NCI-H82 treated with DMSO at 0.1 percent for 48 hours (cell line): ENCODE measurements around the gene PCDHB16.
A peak's percentile ranks its signal among the peaks of the same experiment; 100 is the strongest.
"Not testable (repeated sequence)": the region's sequence is repeated elsewhere in the genome, so short reads cannot be mapped to it uniquely, and the experiment has no call there.

Experiments used
- DNase-seq: peaks from one replicate; lab custom pipeline; 2025; ENCODE audit not compliant: unreplicated experiment; lab: John Stamatoyannopoulos, UW

PCDHB16 gene

DNA sequence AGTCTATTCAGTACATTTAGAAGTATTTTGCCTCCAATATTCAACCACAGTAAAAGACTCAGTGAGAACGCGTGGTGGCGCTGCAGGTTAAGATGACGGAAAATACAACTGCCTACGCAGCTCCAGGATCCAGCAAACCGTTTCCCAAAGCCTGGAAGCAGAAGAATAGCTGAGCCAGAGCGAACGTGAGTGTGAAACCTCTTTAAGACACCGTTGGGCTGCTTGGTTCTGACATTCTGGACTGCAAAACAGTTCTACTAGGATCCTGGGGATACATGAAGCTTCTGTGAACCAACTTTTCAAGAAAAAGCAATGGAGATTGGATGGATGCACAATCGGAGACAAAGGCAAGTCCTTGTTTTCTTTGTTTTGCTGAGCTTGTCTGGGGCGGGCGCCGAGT lies at the start of gene PCDHB16:
PCDHB16 (plus strand) TSS at position 140 of the 400 bp plus-strand sequence; CDS start at position 313, 173 bp downstream.
- DNase-seq: peak; percentile 24

DNA sequence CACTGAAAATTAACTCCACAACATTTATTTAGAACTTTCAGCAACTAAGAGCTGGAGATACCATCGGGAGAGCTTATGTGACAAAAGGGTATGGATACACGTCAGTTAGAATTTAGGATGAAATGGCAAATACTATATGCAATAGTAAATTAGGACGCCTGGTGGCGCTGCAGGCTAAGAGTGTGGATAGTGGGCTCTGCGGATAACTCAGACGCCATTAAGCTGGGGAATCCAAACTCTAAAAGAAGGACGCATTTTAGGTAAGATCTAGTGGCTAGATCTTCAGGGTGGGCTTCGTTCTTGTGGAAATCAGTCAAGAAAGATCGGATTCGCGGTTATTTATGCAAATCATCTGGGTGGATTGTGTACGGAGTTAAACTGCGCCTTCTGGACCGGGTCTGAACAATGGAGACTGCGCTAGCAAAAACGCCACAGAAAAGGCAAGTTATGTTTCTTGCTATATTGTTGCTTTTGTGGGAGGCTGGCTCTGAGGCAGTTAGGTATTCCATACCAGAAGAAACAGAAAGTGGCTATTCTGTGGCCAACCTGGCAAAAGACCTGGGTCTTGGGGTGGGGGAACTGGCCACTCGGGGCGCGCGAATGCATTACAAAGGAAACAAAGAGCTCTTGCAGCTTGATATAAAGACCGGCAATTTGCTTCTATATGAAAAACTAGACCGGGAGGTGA lies 47.0 kb upstream of the PCDHB16 start, which contains the start of gene PCDHB5:
PCDHB5 (plus strand) TSS at position 177 of the 688 bp plus-strand sequence; CDS start at position 406, 229 bp downstream.
- no peak for DNase-seq

DNA sequence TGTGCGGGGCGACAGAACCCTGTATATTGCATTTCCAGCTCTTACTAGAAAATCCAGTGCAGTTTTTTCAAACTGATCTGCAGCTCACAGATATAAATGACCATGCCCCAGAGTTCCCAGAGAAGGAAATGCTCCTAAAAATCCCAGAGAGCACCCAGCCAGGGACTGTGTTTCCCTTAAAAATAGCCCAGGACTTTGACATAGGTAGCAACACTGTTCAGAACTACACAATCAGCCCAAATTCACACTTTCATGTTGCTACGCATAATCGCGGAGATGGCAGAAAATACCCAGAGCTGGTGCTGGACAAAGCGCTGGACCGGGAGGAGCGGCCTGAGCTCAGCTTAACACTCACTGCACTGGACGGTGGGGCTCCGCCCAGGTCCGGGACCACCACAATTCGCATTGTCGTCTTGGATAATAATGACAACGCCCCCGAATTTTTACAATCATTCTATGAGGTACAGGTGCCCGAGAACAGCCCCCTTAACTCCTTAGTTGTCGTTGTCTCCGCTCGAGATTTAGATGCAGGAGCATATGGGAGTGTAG lies 46.4 kb upstream of the PCDHB16 start:
- DNase-seq: no peak

DNA sequence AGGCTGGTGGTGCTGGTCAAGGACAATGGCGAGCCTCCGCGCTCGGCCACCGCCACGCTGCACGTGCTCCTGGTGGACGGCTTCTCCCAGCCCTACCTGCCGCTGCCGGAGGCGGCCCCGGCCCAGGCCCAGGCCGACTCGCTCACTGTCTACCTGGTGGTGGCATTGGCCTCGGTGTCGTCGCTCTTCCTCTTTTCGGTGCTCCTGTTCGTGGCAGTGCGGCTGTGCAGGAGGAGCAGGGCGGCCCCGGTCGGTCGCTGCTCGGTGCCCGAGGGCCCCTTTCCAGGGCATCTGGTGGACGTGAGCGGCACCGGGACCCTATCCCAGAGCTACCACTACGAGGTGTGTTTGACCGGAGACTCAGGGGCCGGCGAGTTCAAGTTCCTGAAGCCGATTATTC lies 44.8 kb upstream of the PCDHB16 start:
- DNase-seq: not testable (repeated sequence)

DNA sequence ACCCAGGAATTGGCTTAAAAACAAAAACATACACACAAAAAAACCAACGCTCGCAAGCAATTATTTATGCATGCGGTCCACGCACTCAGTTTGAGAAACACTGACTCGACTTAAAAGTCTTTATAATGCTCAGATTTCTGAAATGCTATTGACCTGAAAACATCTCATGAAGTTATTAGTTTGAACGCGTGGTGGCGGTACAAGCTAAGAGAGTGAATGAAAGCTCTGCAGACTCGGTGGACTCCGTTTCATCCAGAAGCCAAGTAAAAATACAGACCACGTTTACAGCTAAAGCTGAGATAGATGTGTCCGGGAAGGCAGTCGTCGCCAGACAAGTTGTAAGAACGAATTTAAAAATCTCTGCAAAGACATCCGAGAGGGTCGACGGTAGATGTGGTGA lies 32.4 kb upstream of the PCDHB16 start, which contains the start of gene PCDHB6:
PCDHB6 (plus strand) TSS at position 246 of the 400 bp plus-strand sequence. CDS start 201 bp downstream, outside the sequence.
- DNase-seq: no peak

DNA sequence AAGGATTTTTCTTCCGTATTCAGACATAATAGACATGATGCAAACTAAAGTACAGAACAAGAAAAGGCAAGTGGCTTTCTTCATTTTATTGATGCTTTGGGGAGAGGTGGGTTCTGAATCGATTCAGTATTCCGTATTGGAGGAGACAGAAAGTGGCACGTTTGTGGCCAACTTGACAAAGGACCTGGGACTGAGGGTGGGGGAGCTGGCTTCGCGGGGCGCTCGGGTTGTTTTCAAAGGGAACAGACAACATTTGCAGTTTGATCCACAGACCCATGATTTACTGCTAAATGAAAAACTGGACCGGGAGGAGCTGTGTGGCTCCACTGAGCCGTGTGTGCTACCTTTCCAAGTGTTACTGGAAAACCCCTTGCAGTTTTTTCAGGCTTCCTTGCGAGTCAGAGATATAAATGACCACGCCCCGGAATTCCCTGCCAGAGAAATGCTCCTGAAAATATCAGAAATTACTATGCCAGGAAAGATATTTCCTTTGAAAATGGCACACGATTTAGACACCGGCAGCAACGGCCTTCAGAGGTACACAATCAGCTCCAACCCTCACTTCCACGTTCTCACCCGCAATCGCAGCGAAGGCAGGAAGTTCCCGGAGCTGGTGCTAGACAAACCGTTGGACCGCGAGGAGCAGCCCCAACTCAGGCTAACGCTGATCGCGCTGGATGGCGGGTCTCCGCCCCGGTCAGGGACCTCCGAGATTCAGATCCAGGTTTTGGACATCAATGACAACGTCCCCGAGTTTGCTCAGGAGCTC lies 31.8 kb upstream of the PCDHB16 start:
- no peak for DNase-seq

DNA sequence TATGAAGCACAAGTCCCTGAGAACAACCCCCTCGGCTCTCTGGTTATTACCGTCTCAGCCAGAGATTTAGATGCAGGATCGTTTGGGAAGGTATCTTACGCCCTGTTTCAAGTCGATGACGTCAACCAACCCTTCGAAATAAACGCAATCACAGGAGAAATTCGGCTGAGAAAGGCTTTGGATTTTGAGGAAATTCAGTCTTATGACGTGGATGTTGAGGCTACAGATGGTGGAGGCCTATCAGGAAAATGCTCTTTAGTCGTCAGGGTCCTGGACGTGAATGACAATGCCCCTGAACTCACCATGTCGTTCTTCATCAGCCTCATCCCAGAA lies 31.2 kb upstream of the PCDHB16 start:
- no peak for DNase-seq

DNA sequence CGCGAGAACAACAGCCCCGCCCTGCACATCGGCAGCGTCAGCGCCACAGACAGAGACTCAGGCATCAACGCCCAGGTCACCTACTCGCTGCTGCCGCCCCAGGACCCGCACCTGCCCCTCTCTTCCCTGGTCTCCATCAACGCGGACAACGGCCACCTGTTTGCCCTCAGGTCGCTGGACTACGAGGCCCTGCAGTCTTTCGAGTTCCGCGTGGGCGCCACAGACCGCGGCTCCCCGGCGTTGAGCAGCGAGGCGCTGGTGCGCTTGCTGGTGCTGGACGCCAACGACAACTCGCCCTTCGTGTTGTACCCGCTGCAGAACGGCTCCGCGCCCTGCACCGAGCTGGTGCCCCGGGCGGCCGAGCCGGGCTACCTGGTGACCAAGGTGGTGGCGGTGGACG lies 30.6 kb upstream of the PCDHB16 start:
- not testable (repeated sequence) for DNase-seq

DNA sequence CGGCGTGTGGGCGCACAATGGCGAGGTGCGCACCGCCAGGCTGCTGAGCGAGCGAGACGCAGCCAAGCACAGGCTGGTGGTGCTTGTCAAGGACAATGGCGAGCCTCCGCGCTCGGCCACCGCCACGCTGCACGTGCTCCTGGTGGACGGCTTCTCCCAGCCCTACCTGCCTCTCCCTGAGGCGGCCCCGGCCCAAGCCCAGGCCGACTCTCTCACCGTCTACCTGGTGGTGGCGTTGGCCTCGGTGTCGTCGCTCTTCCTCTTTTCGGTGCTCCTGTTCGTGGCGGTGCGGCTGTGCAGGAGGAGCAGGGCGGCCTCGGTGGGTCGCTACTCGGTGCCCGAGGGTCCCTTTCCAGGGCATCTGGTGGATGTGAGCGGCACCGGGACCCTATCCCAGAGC lies 30.1 kb upstream of the PCDHB16 start:
- DNase-seq: not testable (repeated sequence)

DNA sequence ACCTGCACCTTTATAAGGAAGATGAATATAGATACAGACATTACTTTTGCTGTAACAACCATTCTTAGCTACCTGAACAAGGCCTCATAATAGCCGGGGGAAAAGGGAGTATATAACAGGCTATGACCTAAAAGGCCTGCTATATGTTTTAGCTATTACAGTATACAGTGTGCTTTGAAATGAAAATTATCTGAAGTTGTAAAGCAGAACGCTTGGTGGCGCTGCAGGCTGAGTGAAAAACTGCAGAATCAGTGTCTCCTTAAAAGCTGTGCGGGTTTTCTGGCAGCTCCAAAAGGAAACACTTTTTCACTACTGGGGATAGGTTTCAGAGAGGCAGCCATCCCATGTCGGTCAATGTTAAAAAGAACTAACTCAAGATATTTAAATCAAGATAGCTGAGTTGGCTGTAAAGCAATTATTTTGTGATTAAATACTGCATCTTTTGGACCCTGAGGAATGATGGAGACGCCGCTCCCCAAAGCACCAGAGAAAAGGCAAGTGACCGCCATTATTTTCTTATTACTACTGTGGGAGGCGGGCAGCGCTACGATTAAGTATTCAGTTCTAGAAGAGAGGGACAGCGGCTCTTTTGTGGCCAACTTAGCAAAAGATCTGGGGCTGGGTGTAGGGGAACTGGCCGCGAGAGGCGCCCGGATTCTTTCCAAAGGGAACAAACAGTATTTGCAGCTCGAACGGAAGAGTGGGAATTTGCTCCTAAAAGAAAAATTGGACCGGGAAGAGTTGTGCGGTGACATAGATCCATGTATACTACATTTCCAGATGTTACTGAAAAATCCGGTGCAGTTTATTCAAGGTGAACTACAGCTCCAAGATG lies 26.4 kb upstream of the PCDHB16 start:
- DNase-seq: no peak

DNA sequence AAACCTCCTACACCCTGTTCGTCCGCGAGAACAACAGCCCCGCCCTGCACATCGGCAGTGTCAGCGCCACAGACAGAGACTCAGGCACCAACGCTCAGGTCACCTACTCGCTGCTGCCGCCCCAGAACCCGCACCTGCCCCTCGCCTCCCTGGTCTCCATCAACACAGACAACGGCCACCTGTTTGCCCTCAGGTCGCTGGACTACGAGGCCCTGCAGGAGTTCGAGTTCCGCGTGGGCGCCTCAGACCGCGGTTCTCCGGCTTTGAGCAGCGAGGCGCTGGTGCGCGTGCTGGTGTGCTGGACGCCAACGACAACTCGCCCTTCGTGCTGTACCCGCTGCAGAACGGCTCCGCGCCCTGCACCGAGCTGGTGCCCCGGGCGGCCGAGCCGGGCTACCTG lies 24.8 kb upstream of the PCDHB16 start:
- DNase-seq: not testable (repeated sequence)

DNA sequence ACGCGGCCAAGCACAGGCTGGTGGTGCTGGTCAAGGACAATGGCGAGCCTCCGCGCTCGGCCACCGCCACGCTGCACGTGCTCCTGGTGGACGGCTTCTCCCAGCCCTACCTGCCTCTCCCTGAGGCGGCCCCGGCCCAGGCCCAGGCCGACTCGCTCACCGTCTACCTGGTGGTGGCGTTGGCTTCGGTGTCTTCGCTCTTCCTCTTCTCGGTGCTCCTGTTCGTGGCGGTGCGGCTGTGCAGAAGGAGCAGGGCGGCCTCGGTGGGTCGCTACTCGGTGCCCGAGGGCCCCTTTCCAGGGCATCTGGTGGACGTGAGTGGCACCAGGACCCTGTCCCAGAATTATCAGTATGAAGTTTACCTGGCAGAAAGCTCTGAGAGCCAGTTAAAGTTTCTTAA lies 24.3 kb upstream of the PCDHB16 start:
- not testable (repeated sequence) for DNase-seq

DNA sequence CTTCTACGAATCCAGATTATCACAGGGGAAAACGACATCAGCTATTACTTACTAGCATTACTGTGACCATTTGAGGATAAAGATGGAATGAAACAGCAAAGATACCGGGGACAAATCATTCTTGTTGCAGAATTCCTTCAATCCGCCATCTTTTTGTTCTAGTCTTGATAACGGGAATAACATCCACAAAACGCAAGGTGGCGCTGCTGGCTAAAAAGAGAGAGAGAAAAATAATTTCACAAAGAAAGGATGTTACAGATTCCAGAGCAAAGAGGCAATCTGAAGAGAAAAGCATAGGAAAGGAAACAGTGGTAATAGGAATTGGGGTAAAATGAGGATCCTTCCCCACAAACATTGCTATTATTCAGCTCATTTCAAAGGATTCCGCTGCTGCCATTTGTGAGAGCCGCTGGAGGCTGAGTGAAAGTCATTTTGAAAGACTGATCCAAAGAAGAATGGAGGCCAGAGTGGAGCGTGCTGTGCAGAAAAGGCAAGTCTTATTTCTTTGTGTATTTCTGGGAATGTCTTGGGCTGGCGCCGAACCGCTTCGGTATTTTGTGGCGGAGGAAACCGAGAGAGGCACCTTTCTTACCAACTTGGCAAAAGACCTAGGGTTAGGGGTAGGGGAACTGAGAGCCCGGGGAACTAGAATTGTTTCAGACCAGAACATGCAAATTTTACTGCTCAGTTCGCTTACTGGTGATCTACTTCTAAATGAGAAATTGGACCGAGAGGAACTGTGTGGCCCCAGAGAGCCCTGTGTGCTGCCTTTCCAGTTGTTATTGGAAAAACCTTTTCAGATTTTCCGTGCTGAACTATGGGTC lies 9.6 kb upstream of the PCDHB16 start, which contains the start of gene PCDHB7:
PCDHB7 (plus strand) TSS at position 264 of the 824 bp plus-strand sequence; CDS start at position 456, 192 bp downstream.
- DNase-seq: no peak

DNA sequence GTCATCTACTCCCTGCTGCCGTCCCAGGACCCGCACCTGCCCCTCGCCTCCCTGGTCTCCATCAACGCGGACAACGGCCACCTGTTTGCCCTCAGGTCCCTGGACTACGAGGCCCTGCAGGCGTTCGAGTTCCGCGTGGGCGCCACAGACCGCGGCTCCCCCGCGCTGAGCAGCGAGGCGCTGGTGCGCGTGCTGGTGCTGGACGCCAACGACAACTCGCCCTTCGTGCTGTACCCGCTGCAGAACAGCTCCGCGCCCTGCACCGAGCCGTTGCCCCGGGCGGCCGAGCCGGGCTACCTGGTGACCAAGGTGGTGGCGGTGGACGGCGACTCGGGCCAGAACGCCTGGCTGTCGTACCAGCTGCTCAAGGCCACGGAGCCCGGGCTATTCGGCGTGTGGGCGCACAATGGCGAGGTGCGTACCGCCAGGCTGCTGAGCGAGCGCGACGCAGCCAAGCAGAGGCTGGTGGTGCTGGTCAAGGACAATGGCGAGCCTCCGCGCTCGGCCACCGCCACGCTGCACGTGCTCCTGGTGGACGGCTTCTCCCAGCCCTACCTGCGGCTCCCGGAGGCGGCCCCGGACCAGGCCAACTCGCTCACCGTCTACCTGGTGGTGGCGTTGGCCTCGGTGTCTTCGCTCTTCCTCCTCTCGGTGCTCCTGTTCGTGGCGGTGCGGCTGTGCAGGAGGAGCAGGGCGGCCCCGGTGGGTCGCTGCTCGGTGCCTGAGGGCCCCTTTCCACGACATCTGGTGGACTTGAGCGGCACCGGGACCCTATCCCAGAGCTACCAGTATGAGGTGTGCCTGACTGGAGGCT lies 7.7 kb upstream of the PCDHB16 start:
- not testable (repeated sequence) for DNase-seq

DNA sequence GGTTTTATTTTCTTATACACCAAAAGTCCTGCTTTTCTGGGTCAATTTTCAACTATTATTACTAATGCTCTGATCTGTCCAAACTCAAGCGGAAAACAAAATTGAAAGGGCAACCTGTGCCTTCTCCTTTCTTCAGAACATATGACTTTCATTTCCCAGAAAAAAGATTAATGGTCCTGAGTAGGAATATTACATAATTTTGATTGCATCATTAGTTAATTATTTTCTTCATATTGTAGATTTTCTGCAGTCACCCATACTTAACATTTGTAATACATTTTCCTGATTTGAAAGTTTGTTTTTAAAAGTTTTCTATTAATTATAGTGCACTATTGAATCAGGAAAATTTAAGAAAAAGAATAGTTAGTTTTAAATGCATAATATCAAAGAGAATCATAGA lies 6.3 kb upstream of the PCDHB16 start:
- DNase-seq: no peak

DNA sequence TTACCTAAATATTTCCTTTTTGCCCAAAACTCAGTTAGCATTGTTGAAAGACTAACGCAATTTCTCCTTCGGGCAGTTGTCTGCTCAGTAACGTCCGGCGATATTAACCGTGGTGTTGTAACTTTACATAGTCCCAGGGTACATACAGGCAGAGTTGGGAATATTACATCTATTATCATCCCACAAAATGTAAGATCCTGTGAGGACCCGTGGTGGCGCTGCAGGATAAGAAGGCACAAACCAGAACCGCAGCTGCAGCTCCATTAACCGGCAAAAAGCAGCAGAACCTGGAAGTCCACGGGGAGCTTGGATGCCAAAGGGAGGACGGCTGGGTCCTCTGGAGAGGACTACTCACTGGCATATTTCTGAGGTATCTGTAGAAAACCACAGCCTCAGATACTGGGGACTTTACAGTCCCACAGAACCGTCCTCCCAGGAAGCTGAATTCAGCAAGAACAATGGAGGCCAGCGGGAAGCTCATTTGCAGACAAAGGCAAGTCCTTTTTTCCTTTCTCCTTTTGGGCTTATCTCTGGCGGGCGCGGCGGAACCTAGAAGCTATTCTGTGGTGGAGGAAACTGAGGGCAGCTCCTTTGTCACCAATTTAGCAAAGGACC lies 4.5 kb upstream of the PCDHB16 start, which contains the start of gene PCDHB8:
PCDHB8 (plus strand) TSS at position 214 of the 615 bp plus-strand sequence; CDS start at position 459, 245 bp downstream.
- not testable (repeated sequence) for DNase-seq

DNA sequence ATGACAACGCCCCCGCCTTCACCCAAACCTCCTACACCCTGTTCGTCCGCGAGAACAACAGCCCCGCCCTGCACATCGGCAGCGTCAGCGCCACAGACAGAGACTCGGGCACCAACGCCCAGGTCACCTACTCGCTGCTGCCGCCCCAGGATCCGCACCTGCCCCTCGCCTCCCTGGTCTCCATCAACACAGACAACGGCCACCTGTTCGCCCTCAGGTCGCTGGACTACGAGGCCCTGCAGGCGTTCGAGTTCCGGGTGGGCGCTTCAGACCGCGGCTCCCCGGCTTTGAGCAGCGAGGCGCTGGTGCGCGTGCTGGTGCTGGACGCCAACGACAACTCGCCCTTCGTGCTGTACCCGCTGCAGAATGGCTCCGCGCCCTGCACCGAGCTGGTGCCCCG lies 2.8 kb upstream of the PCDHB16 start:
- not testable (repeated sequence) for DNase-seq

DNA sequence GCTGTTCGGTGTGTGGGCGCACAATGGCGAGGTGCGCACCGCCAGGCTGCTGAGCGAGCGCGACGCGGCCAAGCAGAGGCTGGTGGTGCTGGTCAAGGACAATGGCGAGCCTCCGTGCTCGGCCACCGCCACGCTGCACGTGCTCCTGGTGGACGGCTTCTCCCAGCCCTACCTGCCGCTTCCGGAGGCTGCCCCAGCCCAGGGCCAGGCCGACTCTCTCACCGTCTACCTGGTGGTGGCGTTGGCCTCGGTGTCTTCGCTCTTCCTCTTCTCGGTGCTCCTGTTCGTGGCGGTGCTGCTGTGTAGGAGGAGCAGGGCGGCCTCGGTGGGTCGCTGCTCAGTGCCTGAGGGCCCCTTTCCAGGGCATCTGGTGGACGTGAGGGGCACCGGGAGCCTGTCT lies 2.3 kb upstream of the PCDHB16 start:
- not testable (repeated sequence) for DNase-seq

DNA sequence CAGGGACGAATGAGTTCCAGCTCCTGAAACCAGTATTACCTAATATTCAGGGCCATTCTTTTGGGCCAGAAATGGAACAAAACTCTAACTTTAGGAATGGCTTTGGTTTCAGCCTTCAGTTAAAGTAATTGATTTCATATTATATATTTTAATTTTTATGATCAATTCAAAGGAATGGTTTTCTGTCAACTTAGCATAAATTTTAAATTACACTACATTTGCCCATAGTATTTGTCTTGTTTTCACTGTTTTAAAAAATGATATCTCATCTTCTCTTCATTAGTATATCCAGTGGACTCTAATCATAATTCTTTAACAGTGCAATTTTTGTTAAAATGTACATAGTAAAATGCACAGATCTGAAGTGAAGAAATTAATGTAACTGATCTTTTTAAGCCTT lies 1.9 kb upstream of the PCDHB16 start:
- DNase-seq: no peak
